Erythroblast (primary cell): Measurements from ENCODE around the gene NFIB.

ENCODE experiments used
- GATA1 ChIP-seq: IDR thresholded peaks from 2 replicates; pipeline ENCODE4 v1.6.1; 2011; ENCODE audit warnings: low read depth, mild to moderate bottlenecking, control low read depth, low read length, moderate library complexity
- POLR2A ChIP-seq: IDR thresholded peaks from 2 replicates; pipeline ENCODE4 v1.6.1; 2011; ENCODE audit warnings: mild to moderate bottlenecking, low read length

- no peak for TF ChIP-seq POLR2A
- TF ChIP-seq GATA1: no peak
These were observed 130.9 kb downstream of the NFIB start for GRCh38 chr9:14183001-14183400.
